Stimulated activated CD8-positive, alpha-beta memory T cell treated with anti-CD3 and anti-CD28 coated beads, Interleukin-2, amount 100 ng/mL, for 48 hours (primary cell): ENCODE results near the gene ABLIM1.

ENCODE experiments used
- DNase-seq, 2 donors: peaks; one replicate each; pipeline ENCODE4 v3.0.0-alpha.2; 2020; ENCODE audit warnings: low read depth in 2 of 2

ABLIM1 gene

DNA sequence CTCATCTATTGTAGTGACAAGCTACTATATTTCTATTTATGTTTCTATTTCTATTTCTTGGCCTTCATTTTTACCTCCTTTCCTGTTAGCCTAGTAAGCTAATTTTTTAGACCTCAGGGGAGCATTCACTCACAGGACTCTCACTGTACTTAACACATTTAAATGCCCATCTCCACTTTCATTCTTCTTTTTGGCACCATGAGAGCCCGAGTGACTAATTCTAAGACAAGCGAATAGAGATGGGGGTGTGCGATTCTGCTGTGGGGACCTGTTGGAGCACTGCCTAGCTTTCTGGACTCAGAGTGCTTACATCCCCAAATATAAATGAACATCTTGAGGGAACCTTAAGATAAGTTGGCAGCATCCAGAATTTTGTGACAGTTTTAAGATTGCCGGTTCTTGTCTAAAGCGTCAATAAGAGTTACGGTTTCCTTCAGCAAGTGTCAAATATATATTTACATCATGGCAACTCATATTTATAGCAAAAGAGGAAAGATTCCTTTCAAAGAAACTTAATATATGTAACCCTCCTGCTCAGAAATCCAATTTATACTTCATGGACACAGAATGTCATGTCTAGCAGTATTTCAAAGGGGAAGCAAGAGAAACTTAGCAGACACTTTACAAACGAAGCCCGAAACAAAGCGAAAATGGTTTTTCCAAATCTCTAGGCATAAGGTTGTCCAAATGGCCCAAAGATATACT lies 199.7 kb downstream of the ABLIM1 start:
- no peak for DNase-seq

DNA sequence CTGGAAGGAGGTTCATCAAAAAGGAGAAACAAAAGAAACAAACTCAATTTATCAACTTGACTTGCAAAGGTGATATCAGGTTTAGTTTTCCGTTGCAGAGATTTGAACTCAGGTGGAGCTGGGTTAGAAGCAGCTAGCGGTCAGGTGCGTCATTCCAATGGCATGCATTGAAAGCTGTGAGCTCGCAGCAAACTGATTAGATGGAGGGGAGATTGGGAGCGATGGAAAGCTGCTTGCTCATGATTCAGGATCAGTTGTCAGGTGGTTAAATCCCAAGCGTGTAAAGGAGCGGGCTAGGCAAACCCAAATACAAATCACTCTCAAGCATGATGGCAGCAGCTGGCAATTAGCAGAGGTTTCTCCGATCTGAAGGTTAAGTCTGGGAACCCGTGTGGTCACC lies 204.5 kb downstream of the ABLIM1 start:
- no peak for DNase-seq

DNA sequence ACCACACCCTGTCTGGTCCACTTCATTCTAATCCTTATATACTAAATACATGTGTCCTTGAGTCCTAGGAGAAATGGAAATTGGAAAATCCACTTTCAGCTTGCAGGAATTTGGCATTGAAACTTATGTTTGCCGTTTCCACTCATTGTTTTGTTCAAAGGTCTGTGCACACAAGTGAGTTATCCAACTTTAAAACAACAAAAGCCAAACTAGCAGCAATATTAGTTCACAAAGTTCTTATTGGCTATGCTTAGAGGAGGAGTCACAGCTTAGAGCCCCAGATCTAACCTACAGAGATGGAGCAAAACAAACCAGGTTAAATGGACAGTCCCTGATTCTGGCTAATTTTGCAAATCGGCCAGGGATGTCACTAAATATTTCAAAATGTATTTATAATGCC lies 209.2 kb downstream of the ABLIM1 start:
- no peak for DNase-seq

DNA sequence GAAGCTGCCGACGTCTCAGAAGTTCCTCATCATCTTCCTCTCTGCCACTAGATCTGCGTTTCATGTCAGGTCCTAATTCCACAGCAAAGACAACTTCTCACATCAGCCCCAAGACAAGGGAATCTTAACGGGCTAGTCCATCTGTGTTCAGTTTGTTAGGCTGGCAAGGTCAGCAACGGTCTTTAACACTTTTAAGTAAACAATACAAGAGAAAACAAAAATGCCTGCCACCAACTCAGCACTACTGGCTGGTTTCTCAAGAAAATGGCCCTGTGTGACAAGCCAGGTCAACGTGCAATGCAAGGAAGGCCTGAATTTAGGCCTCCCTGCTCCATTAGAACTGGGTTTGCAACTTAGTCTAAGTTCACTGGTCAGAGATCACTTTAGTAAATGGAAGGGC lies 212.7 kb downstream of the ABLIM1 start:
- DNase-seq: no peak

DNA sequence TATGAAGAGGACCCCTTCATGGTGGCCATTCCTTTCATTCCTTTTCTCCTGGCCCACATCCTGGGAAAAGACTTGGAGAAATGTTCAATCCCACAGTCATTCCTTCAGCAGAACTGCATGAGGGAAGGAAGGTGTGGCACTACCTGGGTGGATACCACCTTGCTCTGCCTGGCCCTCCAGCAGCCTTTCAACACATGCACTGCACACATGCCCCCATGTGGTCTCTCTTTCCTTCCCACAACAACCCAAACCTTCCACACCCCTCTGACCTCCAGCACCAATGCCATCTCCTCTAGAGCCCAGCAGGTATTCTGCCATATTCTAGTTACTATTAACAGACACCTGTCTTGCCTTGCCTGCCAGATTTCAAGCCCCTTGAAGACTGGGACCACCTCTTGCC lies 213.3 kb downstream of the ABLIM1 start:
- no peak for DNase-seq

DNA sequence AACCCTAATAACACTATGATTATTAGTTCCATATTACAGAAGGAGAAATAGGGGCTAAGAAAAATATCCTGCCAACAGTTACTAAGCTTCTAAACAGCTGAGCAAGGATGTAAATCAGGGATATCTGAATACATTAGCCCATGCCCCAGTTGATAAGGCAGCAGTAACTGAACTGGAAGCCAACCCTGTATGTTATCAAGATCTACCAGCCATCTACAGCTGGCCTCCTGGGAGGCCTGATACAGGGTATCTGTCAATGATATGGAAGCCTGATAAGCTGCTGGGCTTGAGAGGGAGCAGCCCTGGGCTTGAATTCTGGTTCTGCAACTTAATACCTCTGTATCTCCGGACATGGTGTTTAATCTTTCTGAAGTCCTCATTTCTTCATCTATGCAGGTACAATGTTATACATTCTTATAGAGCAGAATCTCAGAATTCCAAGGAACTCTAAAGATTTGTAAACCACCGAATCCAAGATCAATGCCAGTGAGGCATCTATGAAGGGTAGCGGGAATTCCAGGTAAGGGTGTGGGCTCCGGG lies 215.9 kb downstream of the ABLIM1 start:
- no peak for DNase-seq

DNA sequence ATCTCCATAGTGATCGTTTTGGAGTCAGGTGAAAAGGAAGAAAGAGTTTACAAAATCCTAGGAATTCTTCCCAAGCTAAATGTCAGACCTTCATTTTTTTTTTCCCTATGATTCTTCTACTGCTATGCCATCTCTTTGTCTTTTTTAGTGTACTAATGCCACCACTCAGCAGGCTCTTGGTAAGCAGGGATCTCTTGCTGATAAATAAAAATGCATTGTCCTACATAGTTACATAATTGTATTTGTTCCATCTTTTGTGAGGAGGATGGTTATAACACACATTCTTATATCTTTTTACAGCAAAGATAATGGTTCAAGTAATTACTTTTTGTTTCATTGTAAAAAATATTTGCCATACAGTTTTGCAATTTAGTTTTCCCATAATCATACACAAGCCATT lies 217.0 kb downstream of the ABLIM1 start:
- no peak for DNase-seq

DNA sequence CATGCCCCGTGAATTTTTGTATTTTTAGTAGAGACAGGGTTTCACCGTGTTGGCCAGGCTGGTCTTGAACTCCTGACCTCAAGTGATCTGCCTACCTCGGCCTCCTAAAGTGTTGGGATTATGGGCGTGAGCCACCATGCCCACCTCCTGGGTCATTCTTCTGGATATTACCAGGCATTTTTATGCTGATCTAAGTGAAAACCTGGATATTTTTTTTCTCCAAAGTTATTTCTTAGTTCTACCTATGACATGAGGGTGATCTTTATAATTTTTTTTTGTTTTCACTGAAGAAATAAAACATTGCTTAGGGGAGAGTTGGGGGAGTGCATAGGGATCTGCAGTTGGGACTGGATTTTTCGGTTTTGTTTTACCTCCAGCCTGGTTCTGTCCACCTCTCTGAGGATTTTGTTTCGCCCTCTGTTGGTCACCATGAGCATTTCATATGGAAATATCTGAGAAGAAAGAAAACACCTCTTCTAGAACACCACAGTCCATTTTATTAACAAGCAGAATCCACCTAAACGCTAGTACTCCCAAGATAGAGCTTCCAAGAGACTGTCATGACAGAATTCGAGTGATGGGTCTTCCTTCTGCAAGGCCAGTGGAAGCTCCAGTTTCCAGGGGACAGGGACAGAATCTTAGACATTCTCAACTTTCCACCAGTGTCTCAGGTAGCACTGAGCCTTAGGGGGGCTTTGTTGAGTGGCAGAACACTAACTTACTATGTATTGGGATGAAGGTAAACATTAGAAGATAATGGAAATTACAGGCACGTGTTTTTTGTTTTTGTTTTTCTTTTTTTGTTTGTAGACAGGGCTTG lies 220.4 kb downstream of the ABLIM1 start:
- DNase-seq: no peak

DNA sequence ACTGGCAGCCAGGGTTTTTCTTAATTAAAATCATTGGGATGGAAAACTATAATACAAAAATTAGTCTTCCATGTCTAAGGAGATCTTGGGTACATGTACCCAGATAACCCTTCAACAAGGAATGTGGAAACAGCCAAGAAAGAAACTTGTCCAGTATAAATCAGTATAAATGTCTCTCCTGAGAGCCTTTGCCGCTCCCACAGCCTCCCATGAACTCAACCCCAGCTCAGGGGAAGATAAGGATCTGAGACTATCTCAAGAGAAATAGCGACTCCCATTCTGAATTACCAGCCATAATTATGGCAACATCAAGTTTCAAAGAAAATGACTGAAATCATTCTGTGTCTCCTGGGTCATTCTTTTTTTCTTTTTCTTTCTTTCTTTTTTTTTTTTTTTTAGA lies 221.1 kb downstream of the ABLIM1 start:
- no peak for DNase-seq

DNA sequence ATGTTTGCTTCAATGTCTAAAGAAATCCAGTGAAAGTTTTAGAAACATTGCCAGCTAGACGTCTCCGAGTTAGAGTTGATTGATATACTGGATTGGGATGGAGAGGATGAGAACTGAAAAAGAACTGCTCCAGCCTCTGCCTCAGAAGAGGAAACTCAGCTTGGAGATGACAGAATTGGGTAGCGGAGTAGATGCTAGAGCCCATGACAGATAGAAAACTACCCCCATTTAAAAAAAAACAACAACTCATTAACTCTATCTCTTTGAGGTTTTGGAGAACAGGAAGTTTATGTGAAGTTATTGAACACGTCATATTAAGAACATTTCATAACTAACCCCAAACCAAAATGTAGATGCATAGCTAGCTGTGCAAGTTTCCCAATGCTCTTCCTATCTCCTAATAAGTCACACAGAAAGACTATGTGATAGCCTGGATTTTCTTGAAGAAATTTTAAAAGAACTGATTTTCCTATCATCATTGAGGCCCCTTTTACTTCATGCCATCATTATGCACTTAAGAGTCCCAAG lies 225.4 kb downstream of the ABLIM1 start:
- no peak for DNase-seq

DNA sequence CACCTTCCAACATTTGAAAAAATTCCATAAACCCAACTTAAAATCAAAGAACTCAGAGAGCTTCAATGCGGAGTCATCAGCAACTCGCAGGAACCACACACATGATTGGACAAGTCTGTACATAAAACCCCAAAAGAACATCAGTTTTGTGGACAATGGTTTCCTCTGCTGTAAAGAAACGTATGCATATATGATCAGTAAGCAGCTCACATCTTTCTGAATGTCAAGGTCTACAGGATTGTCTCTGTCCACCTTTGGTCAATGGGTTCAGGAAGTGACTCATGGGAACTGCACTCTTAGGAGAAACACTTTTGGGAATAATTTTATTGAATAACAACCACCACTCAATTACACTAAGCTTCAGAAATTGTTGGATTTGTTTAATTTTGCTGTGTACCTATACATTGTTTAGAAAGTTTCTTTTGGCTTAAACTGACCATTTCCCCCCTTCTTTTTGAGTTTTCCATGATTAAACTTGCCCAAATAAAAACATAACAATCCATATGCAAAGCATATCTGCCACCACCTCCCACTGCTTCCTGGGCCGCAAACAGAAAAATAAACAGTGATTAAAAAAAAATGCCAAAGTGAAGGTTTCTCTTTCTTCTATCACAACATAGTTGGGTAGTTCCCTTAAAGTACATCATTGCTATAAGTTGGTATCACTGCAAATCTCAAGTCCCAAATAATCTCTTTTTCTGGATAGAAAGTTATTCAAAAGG lies 226.5 kb downstream of the ABLIM1 start:
- DNase-seq: no peak

DNA sequence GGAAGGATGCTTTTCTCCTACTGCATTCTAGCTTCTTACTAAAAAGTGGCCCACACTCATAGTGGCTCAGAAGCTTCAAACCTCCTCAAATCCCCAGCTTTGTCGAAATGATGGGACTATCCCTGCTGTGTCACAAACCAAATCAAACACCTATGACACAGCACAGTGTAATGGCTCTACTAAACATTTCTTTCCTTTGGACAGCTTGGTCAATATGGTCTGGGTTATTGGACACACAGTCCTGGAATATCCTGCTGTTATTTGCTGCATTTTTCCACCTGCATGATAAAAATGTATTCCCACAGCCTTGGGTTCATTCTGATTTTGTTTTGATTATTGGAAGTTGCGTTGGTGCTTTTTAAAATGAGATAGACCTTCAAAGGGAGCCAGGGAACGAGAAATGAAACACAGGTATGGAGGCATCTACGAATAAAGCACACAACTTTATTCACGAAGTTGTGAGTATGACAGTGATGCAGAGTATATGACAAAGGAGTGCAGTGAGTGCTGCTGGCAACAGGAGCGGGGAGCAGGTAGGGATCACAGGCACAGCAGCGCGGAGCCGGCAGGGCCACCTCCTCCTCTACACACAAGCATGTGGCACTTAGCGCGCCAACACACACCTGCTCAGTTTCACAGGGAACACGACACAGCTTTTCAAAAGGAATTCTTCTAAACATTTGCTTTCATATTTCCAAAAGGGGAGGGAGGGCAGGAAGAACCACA lies 227.2 kb downstream of the ABLIM1 start:
- DNase-seq: no peak

DNA sequence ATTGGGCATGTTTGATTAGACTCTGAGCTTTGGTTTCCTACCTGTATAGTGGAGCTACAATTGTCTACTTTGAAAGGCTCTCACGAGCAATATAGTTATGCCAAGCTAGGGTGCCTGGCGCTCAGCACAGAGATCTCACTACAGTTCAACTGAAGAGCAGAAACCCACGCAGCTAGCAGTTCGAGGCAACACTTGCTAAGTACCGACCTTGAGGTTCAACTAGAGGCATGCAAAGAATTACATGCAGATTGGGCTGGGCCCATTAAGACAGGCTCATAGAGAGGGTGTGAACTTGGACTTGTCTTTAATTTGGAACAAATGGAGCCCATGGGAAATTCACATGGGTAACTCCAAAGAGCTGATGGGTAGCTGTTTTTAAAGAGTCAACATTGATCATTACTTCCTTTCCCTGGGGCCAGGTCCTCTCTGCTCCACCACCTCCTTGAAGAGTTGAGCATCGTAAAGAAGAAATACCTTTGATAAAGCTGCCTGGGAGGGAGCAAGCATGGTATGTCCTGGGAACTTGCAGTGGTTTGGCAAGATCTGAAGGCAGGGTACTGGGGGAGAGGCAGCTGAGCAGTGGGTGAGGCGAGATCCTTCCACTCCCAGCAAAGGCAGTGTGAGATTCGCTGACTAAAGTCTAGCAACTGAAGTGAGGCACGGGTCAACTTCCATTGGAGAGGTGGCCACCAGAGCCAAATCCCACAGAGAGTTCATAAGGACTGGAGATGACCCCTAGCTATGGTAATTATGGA lies 228.3 kb downstream of the ABLIM1 start:
- no peak for DNase-seq

DNA sequence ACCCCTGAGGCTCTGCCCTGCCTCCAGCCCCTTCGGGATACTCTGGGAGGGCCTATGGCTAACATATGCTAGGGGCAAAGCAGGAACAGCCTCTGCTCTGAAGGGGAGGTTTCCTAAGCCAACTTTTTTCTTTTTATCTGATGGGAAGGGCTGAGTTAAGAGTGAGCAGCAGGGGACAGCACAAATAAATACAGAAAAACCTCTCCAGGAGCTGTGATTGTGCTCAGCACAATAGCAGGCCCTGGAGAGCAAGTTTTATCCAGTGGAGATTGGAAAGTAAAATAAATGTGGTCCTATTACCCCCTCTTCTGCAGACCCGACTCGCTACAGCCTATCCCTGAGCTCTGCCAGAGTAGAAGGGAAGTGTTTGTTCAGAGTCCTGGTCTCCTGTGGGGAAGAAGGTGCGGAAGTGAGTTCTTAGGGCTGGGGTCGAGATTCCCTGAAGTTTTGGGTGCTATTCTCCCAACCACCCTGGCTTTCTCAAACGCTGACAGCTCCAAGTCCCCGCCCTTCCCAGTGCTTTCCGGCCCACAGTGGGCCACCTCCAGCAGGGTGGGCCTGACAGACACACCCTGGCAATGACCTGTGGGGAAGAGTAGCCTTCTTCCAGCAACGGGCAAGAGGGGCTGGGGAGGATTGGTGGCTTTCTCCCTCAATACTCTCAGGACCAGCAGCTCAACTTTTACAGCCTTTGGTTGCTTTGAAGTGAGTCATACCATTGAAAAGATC lies 230.8 kb downstream of the ABLIM1 start:
- no peak for DNase-seq

DNA sequence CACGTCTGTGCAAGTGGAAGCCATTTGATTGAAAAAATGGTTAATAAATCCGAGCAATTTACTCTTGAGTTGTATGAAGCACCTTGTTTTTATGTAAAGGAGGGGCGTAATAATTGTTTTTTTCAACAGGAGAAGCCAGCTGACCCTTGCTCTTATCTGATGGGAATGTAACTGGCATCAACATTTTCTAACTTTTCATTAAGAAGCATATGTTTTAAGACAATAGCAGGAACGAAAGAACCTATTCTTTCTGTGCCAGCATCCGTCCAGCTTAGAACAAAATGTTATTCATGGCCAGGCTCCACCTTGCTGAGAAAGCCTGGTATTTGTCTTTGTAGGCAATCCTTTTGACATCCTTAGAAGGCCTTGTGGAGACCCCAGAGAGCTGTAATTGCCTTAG lies 231.6 kb downstream of the ABLIM1 start:
- no peak for DNase-seq

DNA sequence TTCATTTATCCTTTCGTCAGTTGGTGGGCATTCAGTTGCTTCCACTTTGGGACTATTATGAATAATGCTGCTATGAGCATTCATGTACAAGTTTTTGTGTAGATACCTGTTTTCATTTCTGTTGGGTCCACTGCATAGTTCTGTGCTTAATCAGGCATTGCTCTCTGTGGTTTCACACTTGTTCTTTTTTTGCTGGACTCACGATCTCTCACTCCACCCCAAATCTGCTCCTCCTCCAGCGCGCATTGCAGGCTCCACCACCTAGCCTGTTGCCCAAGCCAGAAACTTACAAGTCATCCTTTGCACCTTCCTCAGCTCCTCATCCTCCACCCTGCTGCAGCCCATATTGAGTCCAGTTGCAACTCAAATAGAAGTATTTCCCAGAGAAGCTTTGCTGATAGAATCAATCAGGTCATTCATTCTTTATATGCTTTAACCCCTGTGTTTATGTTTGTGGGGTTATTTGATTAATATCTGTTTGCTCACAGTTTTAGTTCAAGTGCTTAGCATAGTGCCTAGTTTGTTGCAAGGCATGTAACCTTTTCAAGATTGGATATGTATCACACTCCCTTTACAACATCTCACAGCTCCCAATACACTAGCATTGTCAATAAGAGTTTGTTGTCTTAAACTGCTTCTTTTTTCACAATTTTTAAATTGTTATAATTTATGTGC lies 237.1 kb downstream of the ABLIM1 start:
- DNase-seq: no peak

DNA sequence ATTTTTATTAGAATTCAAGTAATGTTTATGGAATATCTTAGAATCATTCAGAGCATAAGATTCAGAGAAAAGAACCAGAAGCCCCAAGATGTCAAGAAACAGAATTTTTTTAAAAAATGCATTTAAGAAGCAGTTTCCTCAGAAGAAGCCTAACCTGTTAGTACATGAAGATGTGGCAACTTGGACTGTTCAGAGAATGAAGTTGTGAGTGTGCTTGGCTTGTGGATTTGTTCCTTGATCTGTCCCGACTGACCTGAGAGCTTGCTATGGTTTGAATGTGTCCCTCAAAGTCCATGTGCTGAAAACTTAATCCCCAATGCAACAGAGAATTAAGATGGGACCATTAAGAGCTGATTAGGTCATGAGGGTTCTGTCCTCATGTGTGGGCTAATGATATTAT lies 240.0 kb downstream of the ABLIM1 start:
- no peak for DNase-seq

DNA sequence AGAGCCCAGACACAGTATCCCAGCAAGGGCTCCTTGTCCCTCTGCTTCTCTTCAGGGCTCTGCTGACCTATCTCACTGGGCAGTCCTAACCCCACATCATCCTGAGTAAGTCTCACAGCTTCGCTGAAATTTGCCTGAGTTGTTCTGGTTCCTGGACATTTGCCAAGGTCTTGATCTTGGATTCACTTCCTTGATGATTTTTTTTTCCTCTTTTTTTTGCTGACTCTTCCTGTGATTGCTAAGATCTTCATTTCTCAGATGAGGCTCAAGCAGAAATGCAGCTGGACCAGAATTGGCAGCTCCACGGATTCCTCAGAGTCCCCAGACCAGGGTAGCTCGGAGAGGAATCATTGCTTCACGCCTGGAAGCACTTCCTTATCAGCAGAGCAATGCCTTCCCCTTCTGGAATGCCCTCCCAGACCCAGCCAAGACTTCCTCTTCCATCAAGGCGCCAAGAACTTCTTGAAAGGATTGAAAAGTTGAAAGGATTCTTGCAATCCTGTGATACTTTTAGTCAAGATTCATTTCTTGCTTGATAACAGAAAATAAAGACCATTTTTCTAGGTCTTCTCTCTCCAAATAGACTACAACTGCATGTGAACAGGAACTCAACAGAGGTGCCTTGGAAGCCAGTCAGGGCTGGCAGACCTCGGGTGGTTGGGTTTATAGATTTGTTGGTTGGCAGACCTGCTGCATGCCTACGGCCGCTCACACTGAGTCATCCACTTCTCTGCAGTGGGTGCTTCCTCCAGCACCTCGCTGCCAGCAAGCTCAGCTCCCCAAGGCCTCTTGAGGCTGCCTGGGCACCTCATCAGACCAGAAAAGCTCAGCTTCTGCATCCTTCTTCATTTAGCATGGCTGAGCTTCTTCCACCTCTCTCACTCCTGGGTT lies 244.9 kb downstream of the ABLIM1 start:
- DNase-seq: no peak
